ENCODE results near the gene CBX6. TPM values are rescaled to one million over a fixed set of nuclear protein-coding genes. Genes with fewer than 3 reads are reported as not detected.

CBX6 gene
- total and polyA plus RNA-seq, 3 experiments from 2014 or later = 10.8 to 171 (median 159) TPM

DNA sequence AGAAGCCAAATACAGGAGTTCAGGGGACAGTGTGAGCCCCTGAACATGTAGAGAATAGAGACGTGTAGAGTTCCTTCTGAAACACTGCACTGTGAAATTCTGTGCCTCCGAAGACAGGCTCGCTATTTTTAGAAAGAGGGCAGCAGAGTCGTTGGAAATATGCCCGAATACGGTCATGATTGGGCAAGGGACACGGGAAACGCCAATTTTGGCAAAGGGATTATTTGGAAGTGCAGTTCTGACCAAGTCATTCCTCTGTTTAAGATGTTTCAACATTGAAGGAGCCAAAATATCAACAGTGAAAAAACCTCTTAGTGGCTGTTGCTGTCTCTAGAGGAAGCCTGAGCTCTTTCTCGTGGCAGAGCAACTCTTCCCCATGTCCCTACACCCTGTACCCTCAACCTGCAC, 9.5 kb upstream of the CBX6 start:
- Mint-ChIP-seq H3K4me1 (peaks cover 11 to 22% (median 14%) of the 10 kb centered on the region in 3 donors), H3K27me3 (peaks cover 0 to 6% of the 10 kb centered on the region in 2 donors), H3K27ac (no peak overlapping the region), H3K36me3 (peaks cover 0 to 2% (median 0%) of the 10 kb centered on the region in 3 donors), H3K9me3 (no peaks in the 10 kb centered on the region), H3K4me3 (no peak overlapping the region)
- Histone ChIP-seq H3K36me3 (ENCODE audit: insufficient read depth, low read length) (no peaks in the 10 kb centered on the region), H3K27me3 (ENCODE audit: insufficient read depth, low read length, poor library complexity, severe bottlenecking) (no peaks in the 10 kb centered on the region), H3K4me3 (ENCODE audit: low read length) (no peak overlapping the region), H3K4me1 (ENCODE audit: insufficient read depth, low read length) (peaks cover 24% of the 10 kb centered on the region), H3K27ac (ENCODE audit: low read depth, low read length) (no peak overlapping the region), H3K9me3 (ENCODE audit: low read length) (no peaks in the 10 kb centered on the region)
- CTCF ChIA-PET = no interaction called here
- POLR2A ChIA-PET = no interaction called here
- no peak for DNase-seq

- CTCF ChIA-PET = interaction anchor here (3.4 kb wide), 1 partner anchor 10 kb away, joined by 14 read pairs; no protein-coding TSS in a partner anchor
These were observed 7.9 kb upstream of the CBX6 start for GRCh38 chr22:38879961-38880360.

GRCh38 chr22:38879108-38879729, 7.2 kb upstream of the CBX6 start:
- H3K9me3 Mint-ChIP-seq = no peaks in the 10 kb centered on the region
- no peak for DNase-seq
- Histone ChIP-seq H3K27ac (ENCODE audit: low read depth, low read length) (no peak overlapping the region), H3K4me1 (ENCODE audit: insufficient read depth, low read length) (peaks cover 26% of the 10 kb centered on the region), H3K4me3 (ENCODE audit: low read length) (no peak overlapping the region), H3K9me3 (ENCODE audit: low read length) (no peaks in the 10 kb centered on the region), H3K36me3 (ENCODE audit: insufficient read depth, low read length) (no peaks in the 10 kb centered on the region), H3K27me3 (ENCODE audit: insufficient read depth, low read length, poor library complexity, severe bottlenecking) (no peaks in the 10 kb centered on the region)
- ChIA-PET CTCF (interaction anchor here (3.4 kb wide), 1 partner anchor 10 kb away, joined by 14 read pairs; no protein-coding TSS in a partner anchor), POLR2A (no interaction called here)
- H3K27me3 Mint-ChIP-seq = peaks cover 0 to 6% of the 10 kb centered on the region in 2 donors
- no peak overlapping the region for H3K4me3 Mint-ChIP-seq
- H3K36me3 Mint-ChIP-seq = no peaks in the 10 kb centered on the region
- H3K27ac Mint-ChIP-seq = peak overlapping the region in 2 of 8 donors; percentile 9 to 32
- H3K4me1 Mint-ChIP-seq = peaks cover 15 to 27% (median 22%) of the 10 kb centered on the region in 3 donors

More at GRCh38 chr22:38879961-38880360, 7.9 kb upstream of the CBX6 start:
- Histone ChIP-seq H3K27ac (ENCODE audit: low read depth, low read length) (no peak overlapping the region), H3K4me1 (ENCODE audit: insufficient read depth, low read length) (peaks cover 24% of the 10 kb centered on the region), H3K9me3 (ENCODE audit: low read length) (no peaks in the 10 kb centered on the region), H3K36me3 (ENCODE audit: insufficient read depth, low read length) (no peaks in the 10 kb centered on the region), H3K27me3 (ENCODE audit: insufficient read depth, low read length, poor library complexity, severe bottlenecking) (no peaks in the 10 kb centered on the region), H3K4me3 (ENCODE audit: low read length) (no peak overlapping the region)
- no peak for DNase-seq
- Mint-ChIP-seq H3K27ac (no peak overlapping the region), H3K36me3 (no peaks in the 10 kb centered on the region), H3K9me3 (no peaks in the 10 kb centered on the region), H3K4me3 (no peak overlapping the region), H3K4me1 (peaks cover 11 to 22% (median 14%) of the 10 kb centered on the region in 3 donors), H3K27me3 (peaks cover 0 to 6% of the 10 kb centered on the region in 2 donors)
- POLR2A ChIA-PET = no interaction called here

GRCh38 chr22:38878001-38878400, 6.0 kb upstream of the CBX6 start:
- POLR2A ChIA-PET = no interaction called here
- H3K9me3 Mint-ChIP-seq = no peaks in the 10 kb centered on the region
- no peak overlapping the region for H3K4me3 Mint-ChIP-seq
- CTCF ChIA-PET = interaction anchor here (3.4 kb wide), 1 partner anchor 8 kb away, joined by 14 read pairs; no protein-coding TSS in a partner anchor
- Histone ChIP-seq H3K9me3 (ENCODE audit: low read length) (no peaks in the 10 kb centered on the region), H3K27ac (ENCODE audit: low read depth, low read length) (no peak overlapping the region), H3K4me1 (ENCODE audit: insufficient read depth, low read length) (peaks cover 31% of the 10 kb centered on the region), H3K27me3 (ENCODE audit: insufficient read depth, low read length, poor library complexity, severe bottlenecking) (no peaks in the 10 kb centered on the region), H3K4me3 (ENCODE audit: low read length) (no peak overlapping the region), H3K36me3 (ENCODE audit: insufficient read depth, low read length) (no peaks in the 10 kb centered on the region)
- DNase-seq = no peak
- H3K36me3 Mint-ChIP-seq = peaks cover 0 to 3% (median 0%) of the 10 kb centered on the region in 3 donors
- H3K4me1 Mint-ChIP-seq = peaks cover 24 to 32% (median 30%) of the 10 kb centered on the region in 3 donors
- peaks cover 0 to 10% of the 10 kb centered on the region in 2 donors for H3K27me3 Mint-ChIP-seq
- H3K27ac Mint-ChIP-seq = no peak overlapping the region

DNA sequence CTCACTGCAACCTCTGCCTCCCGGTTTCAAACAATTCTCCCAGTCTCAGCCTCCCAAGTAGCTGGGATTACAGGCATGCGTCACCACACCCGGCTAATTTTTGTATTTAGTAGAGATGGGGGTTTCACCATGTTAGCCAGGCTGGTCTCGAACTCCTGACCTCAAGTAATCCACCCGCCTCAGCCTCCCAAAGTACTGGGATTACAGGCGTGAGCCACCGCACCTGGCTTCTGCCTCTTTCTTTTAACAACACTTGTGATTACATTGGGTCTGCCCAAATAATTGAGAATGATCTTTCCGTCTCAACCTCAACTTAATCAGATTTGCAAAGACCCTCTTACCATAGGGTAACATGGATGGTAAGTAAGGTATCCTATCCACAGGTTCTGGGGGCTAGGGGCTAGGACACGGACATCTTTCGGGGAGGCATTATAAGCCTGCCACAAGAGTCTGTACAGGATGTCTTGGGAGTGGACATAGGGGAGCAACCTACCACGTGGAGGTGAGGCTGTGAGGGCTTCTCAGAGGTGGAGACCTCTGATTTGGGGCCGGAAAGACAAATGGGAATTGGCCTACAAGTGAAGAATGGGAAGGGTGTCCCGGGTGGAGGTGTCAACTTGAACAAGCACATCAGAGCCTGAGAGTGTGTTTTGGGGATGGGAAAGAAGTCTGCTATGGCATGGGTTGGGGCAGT, 2.7 kb upstream of the CBX6 start:
- no peak overlapping the region for H3K4me3 ChIP-seq (ENCODE audit: low read length)
- Mint-ChIP-seq H3K27me3 (peaks cover 0 to 6% of the 10 kb centered on the region in 2 donors), H3K9me3 (no peaks in the 10 kb centered on the region), H3K4me1 (peaks cover 29 to 39% (median 35%) of the 10 kb centered on the region in 3 donors), H3K4me3 (peak overlapping the region; percentile 65 to 94 (median 88)), H3K36me3 (peaks cover 0 to 15% (median 0%) of the 10 kb centered on the region in 3 donors), H3K27ac (peak overlapping the region; percentile 9 to 99 (median 86))
- ChIA-PET CTCF (no interaction called here), POLR2A (no interaction called here)
- H3K4me1 ChIP-seq (ENCODE audit: insufficient read depth, low read length) = peaks cover 32% of the 10 kb centered on the region
- DNase-seq = no peak
- peaks cover 2% of the 10 kb centered on the region for H3K36me3 ChIP-seq (ENCODE audit: insufficient read depth, low read length)
- H3K27ac ChIP-seq (ENCODE audit: low read depth, low read length) = no peak overlapping the region
- no peaks in the 10 kb centered on the region for H3K27me3 ChIP-seq (ENCODE audit: insufficient read depth, low read length, poor library complexity, severe bottlenecking)
- no peaks in the 10 kb centered on the region for H3K9me3 ChIP-seq (ENCODE audit: low read length)

DNA sequence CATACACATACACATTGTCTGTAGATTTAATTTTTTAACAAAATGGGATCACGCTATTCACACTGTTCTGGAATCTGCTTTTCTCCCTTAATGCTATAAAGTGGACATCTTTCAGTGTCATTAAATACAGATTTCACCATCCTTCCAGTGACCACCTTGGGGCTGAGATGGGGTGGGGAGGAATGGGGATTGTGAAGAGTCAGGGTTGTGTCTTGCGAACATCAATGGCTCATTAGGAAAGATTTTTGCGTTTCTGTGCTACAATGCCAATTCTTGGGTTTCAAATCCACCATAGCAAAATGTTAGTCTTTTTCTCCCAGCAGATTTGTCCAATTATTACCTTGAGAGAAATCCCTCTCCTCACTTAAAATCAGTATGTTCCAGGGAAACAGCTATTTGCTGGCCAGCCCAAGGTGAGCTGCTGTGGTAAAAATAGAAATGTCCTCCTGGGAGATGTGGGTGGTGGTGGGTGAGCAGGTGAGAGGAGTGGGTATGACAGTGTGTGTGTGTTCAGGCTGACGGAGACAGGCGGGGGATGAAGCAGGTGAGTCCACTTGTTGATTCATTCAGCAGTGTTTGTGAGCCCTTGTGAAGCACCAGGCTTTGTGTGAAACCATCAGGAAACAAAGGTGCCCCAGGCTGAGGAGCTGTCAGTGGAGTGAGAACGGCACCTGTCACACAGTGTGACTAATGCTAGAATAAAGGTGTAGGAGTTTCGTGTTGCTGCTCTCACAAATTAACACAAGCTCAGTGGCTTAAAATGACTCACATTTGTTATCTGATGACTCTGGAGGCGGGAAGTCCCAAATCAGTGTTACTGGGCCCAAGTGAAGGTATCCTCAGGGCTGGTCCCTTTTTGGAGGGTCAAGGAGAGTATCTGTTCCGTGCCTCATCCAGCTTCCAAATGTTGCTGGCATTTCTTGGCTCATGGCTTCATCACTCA, 1.7 kb upstream of the CBX6 start:
- ChIA-PET POLR2A (no interaction called here), CTCF (interaction anchor here (1.5 kb wide), 1 partner anchor 655 kb away, joined by 3 read pairs; no protein-coding TSS in a partner anchor)
- Mint-ChIP-seq H3K4me1 (peaks cover 33 to 47% (median 43%) of the 10 kb centered on the region in 3 donors), H3K4me3 (peak overlapping the region; percentile 82 to 94 (median 92)), H3K27me3 (peaks cover 0 to 4% of the 10 kb centered on the region in 2 donors), H3K9me3 (no peaks in the 10 kb centered on the region), H3K36me3 (peaks cover 0 to 20% (median 0%) of the 10 kb centered on the region in 3 donors), H3K27ac (peak overlapping the region; percentile 82 to 99 (median 88))
- H3K4me3 ChIP-seq (ENCODE audit: low read length) = no peak overlapping the region
- DNase-seq = peak in 3 of 5 donors; percentile 34 to 82 (median 42)
- H3K36me3 ChIP-seq (ENCODE audit: insufficient read depth, low read length) = peaks cover 5% of the 10 kb centered on the region
- no peak overlapping the region for H3K27ac ChIP-seq (ENCODE audit: low read depth, low read length)
- no peaks in the 10 kb centered on the region for H3K9me3 ChIP-seq (ENCODE audit: low read length)
- no peaks in the 10 kb centered on the region for H3K27me3 ChIP-seq (ENCODE audit: insufficient read depth, low read length, poor library complexity, severe bottlenecking)
- peaks cover 40% of the 10 kb centered on the region for H3K4me1 ChIP-seq (ENCODE audit: insufficient read depth, low read length)

DNA sequence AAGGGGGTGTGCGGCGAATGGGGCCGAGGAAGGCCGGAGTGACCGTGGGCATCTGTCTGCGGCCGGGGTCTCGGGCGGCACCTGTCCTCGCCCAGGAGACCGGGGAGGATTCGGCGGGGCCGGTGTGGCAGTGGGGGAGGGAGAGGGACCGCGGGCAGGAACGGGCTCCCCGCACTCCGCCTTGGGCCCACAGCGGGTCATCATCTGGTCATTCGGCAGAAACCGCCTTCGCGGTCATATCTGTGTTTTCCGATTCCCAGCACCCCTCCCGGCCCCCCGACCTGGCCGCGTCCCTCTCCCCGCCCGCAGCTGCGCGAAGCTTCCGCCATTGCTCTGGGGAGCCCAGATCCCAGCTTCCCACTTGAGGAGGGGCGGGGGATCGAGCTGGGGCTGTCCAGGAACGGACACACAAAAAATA, 824 bp upstream of the CBX6 start:
- POLR2A ChIA-PET = no interaction called here
- no peaks in the 10 kb centered on the region for H3K9me3 ChIP-seq (ENCODE audit: low read length)
- Mint-ChIP-seq H3K36me3 (peaks cover 0 to 29% (median 0%) of the 10 kb centered on the region in 3 donors), H3K4me1 (peaks cover 41 to 56% (median 50%) of the 10 kb centered on the region in 3 donors), H3K9me3 (no peaks in the 10 kb centered on the region), H3K4me3 (peak overlapping the region; percentile 82 to 94 (median 92)), H3K27me3 (peaks cover 0 to 4% of the 10 kb centered on the region in 2 donors), H3K27ac (peak overlapping the region; percentile 57 to 99 (median 88))
- peaks cover 5% of the 10 kb centered on the region for H3K36me3 ChIP-seq (ENCODE audit: insufficient read depth, low read length)
- DNase-seq = peak in 2 of 5 donors; percentile 9 to 49
- CTCF ChIA-PET = interaction anchor here (1.1 to 1.5 kb wide), 2 partner anchors 280 to 656 kb away, joined by 3 read pairs; partner anchors contain the start of gene CBX7
- peaks cover 44% of the 10 kb centered on the region for H3K4me1 ChIP-seq (ENCODE audit: insufficient read depth, low read length)
- peak overlapping the region; percentile 95 for H3K4me3 ChIP-seq (ENCODE audit: low read length)
- H3K27me3 ChIP-seq (ENCODE audit: insufficient read depth, low read length, poor library complexity, severe bottlenecking) = no peaks in the 10 kb centered on the region
- H3K27ac ChIP-seq (ENCODE audit: low read depth, low read length) = peak overlapping the region; percentile 64
